GM12874 (cell line): Measurements from ENCODE around the gene ZNF785.

Experiments
- TF ChIP-seq, protein P1 (sequence below): IDR thresholded peaks from 2 replicates; pipeline ENCODE4 v1.5.1; 2011; ENCODE audit warnings: low read depth, mild to moderate bottlenecking, control low read depth, low read length, moderate library complexity; ENCODE audit not compliant: insufficient read depth

Gene ZNF785

DNA sequence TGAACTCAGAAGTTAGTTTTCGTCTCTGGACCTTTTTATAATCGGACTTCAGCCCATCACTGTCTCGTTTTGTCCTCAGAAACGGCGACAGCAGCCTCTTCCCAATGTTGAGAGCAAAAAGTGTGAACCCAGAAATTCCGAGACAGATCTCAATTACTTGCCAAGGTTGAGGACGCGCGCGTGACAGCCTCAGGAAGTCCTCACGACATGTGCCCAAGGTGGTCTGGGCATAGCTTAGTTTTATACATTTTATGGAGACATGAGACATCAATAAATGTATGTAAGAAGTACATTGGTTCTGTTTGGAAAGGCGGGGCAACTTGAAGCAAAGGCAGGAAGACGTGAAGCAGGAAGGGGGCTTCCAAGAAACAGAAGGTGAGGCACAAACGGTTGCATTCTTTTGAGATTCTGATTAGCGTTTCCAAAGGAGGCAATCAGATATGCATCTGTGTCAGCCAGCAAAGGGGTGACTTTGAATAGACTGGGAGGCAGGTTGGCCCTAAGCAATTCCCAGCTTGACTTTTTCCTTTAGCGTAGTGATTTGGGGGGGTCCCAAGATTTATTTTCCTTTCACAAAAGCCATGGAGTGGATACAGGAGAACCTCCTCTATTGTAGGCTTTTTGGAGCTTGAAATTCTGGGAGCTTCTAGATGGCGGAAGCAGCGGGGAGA lies 50.3 kb downstream of the ZNF785 start:
- TF ChIP-seq, protein P1, sequence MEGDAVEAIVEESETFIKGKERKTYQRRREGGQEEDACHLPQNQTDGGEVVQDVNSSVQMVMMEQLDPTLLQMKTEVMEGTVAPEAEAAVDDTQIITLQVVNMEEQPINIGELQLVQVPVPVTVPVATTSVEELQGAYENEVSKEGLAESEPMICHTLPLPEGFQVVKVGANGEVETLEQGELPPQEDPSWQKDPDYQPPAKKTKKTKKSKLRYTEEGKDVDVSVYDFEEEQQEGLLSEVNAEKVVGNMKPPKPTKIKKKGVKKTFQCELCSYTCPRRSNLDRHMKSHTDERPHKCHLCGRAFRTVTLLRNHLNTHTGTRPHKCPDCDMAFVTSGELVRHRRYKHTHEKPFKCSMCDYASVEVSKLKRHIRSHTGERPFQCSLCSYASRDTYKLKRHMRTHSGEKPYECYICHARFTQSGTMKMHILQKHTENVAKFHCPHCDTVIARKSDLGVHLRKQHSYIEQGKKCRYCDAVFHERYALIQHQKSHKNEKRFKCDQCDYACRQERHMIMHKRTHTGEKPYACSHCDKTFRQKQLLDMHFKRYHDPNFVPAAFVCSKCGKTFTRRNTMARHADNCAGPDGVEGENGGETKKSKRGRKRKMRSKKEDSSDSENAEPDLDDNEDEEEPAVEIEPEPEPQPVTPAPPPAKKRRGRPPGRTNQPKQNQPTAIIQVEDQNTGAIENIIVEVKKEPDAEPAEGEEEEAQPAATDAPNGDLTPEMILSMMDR: no peak

DNA sequence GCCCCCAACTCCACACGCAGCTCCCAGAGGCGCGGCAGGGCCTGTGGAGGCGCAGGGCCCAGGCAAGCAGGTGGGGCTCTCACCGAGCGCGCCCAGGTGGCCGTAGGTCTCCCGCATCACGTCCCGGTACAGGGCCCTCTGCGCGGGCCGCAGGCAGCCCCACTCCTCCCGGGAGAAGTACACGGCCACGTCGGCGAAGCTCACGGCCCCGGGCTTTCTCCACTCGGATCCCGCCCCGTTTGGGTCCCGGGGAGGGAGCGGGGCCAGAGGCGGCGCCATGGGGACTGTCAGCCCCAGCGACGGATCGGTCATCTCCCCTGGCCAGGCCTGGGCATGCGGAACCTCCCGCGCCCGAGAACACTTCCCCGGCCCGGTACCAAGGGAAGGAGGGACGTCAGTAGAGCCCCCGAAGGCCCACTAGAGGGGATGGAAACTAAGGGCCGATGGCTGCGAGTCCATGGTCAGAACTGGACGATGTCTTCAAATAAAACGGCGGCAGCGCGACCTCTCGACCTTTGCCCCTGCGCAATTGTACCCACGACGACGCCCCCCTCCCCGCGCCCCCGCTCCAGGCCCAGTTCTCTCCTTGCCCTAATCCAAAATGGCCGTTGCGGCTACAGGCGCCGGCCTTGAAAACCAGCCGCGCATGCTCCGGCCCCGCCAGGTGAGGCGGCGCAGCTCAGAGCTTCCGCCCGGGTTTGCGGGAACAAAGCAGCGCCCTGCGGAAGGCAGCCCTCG lies 51.0 kb downstream of the ZNF785 start, which contains the start of gene ZNF747:
TSS of gene ZNF747 (minus strand) at position 491 of the 738 bp plus-strand sequence. CDS start at position 312, 179 bp downstream.
- TF ChIP-seq, protein P1: no peak

DNA sequence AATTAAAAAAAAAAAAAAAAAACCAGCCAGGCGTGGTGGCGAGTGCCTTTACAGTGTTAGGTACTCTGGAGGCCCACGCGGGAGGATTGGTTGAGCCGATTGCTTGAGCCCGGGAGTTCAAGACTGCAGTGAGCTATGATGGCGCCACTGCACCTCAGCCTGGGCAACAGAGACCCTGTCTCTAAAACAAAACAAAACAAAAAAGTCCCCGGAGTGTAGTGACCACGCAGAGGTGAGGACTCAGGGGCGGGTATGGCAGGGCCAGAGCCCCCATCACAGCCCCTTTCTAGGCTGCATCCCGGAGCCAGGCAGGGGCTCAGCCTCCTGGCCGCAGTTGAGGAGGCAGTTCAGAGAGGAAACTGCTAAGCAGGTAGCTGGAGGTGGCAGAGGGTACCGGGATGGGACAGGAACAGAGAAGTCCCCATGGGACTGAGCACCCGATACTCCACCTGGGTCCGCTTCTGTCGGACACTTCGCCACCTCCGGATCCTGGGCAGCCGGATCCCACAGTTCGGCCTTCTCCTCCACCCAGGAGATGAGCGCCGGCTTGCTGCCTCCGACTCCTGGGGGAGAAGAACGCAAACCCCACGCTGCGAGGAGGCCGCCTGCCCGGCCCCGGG lies 51.6 kb downstream of the ZNF785 start:
- TF ChIP-seq, protein P1: no peak

DNA sequence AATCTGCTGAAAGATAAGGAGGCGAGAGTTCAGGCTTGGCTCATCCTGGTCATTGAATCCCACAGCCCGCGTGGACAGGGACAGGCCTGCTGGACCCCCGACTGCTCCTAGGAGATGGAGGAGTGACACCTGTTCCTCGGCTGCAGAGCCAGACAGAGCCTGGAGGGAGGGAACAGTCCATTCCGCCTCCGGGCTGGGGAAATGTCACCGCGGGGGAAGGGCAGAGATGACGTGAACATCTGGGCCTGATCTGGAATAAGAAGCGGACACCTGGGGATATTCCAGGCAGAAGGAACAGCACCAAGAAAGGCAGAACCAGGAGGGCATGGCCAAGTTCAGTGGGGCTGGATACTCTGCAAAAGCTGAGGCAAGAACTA lies 52.4 kb downstream of the ZNF785 start:
- TF ChIP-seq, protein P1: no peak

DNA sequence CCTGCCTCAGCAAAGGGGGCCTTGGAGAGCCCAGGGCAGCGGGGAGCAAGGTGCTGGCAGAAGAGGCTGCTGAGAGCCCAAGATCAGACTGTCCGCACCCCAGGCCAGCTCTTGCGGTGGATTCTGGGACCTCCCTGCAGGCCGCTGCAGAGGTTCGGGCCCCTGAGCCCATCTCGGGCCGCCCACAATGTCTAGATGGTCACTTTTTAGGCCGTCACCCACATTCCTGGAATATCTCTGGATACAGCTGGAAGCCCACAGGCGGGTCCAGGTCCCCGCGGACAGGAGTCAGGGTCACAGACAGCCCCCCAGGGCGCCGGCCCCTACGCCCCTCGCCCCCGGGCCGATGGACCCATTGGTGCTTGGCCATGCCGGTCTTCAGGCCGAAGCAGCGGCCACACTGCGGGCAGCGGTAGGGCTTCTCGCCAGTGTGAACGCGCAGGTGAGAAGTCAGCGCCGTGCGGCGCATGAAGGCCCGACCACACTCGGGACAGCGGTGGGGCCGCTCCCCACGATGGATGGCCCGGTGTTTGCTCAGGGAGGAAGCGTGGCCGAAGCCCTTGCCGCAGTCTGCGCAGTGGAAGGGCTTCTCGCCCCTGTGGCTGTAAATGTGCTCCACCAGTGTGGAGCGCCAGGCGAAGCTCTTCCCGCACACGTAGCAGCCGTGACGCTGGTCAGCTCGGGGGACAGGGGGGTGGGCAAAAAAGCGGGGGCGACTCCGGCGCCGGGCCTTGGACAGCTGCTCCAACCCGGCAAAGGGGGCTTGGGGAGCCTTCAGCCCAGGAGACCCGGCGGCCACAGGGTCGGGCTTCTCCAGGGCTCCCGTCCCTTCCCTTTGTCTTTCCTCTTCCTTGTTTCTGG lies 53.0 kb downstream of the ZNF785 start:
- TF ChIP-seq, protein P1: no peak
